Activated T-cell treated with anti-CD3 and anti-CD28 coated beads for 48 hours (primary cell): ENCODE results near the gene KRTAP17-1.

Source experiments
- DNase-seq: peaks from one replicate; pipeline ENCODE4 v3.0.0-alpha.2; 2020; ENCODE audit warnings: low read depth

The KRTAP17-1 gene

DNA sequence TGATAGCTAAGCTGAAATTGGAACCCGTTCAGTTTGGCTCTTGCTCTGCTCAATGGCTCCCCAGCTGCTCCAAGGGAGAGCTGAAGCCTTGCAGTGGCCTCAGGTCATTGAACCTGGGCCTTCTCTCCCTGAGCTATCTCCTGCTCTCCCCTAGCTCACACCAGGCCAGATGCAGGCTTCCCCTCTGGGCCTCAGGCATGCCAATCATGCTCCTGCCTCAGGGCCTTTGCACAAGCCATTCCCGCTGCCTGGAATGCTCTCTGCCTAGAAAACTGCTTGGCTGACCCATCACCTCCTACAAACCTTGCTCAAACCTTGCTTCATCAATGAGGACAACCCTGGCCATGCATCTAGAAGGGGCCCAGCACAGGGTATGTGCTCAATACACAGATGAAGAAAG, 16.7 kb upstream of the KRTAP17-1 start:
- DNase-seq, result no peak

DNA sequence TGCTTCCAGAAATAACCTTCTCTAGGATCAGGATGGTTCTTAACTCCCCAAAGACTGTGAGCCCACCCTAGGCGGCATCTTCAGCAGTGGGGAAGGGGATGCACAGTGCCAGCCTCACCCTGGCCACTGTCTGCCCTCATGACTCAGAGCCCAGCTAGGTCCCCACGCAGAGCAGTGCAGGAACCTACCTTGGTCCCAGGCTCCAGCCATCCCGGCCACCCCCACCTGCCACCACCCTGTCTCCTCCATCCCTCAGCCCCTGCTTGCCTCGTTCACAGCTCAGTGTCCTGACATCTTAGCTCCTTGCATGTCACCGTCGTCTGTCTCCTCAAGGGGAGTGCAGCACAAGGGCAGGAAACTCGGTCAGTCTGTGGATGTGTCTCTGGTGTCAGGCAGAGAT, 16.1 kb upstream of the KRTAP17-1 start:
- DNase-seq, result no peak

DNA sequence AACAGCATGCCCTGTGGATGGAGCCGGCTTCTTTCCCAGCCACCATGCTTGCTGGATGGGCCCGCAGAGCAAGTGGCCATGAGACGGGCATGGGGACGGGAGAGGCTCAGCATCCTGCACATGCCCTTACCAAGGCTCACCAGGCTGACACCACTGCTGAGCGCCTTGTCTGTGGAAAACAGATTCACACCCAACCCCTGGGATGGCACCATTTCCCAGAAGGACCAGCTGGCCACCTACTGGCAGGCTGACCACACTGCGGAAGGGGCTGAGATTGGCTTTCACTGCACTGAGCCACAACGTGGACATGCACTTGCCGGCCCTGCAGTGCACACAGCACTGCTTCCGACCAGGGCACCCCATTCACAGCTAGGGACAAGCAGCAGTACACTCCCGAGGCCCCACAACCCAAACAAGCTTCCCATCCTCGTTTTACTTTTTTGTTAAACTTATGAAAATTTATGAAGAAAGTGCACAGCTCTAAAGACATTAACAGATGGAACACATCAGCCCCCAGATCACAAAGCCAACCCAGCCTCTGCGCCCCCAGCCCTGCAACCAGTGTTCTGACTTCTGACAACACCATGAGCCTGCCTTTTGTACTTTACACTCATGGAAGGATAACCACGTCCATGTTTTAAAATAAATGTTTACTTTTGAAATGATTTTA, 13.9 kb upstream of the KRTAP17-1 start:
- no peak for DNase-seq

DNA sequence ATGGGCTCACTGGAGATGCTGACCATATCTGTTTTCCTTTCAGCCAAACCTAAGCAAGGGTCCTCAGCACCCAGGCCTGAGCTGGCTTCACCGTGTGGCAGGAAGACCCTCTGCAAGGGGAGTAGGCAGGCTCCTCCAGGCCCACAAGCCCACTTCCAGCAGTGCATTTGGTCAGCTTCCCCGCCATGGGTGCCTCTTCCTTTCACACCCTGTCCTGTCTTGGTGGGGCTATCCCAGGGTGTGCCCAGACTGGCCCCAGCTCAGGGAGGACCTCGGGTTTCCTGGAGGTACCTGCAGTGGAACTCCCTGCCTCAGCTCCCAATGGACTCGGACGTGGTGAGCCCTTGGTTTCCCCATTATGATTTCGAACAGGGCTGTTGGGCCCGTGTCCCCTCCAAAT, 12.7 kb upstream of the KRTAP17-1 start:
- DNase-seq, result no peak

DNA sequence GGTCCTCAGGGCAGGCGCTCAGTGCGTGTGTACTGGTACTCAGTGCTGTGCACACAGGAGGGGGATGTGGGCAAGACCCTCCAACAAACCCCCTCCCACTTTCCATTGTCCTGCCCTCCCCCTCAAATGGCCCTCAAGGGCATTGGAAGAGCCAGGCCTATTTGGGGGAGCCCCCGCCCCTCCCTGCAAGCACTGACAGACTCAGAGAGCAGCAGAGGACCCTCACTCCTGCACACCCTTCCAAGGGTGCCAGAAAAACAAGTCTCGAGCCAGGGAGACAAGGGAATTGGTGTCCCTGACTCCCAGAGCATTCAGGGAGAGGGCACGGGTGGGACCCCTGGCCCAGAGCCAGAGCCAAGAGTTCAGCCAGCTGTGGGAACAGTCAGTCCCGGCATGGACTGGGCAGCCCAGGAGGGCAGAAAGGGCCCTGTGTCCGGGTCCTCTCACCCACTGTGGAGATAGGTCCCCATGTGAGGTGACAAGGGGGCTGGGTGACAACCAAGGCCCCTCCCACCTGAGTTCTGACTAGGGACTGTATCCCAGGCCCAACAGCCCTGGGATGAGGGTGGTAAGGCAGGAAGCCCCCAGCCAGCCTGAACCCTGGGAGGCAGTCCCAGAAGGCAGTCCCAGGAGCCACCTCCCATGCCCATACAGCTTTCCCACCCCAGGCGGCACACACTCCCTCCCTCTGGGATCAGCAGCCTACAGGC, 12.1 kb upstream of the KRTAP17-1 start:
- DNase-seq, result no peak

DNA sequence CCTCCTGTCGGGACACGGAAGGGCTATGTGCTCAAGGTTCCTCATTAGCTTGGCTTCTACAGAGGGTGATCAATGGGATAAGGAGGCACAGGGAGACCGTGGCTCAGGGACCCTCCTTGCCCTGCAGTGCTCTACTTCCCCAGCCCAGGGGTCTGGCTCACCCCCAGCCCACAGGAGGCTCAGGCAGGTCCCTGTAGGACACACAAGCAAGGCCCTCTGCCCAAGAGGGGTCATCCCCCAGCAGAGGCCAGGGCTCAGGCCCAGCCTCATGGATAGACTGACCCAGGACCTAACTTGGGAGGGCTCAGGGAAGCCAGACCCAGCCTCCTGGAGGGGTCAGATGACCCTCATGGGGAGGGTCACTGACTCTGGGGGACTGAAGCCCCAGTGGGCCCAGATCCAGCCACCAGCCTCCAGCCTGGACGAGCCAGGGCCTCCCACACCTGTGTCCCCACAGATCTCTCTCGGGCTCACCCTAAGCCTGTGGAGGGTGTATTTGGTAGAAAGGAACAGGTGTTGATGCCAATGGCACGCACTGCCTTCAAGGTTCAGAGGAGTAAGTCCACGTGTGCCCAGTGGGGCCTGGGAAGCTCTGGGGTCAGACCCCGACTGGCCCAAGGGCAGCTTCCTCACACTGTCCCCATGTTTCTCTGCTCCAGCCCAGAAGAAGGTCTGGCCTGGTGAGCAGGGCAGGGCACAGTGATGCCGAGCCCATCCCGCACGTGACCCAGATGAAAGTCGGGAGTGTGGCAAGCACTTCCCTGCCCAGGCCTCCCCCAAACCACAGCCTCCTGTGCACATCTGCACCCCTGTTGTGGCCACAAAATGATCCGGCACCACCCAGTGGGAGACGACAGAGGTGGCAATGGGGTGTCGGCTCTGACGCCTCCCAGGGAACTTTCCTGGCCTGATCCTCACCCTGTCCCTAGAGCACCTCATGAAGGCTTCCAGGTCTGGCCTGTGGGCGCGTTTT, 10.9 kb upstream of the KRTAP17-1 start:
- no peak for DNase-seq

DNA sequence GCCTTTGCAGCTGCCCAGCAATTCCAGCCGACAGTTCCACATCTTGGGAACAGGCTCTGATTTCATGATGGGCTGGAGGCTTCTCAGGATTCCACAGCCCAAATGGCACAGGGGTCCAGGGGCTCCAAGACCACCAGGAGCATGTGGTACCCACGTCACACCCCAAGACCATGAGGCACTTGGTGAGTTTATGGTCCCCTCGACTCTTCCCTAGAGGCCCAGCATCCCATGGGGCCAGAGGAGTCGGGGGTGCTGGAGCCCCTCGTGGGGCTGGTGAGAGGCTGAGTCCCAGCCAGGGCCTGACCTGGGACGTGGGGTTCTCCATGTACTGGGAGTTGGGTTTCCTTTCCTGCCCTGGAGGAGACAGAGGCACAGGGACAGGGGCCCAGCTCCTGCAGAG, 10.1 kb upstream of the KRTAP17-1 start:
- DNase-seq, result no peak

DNA sequence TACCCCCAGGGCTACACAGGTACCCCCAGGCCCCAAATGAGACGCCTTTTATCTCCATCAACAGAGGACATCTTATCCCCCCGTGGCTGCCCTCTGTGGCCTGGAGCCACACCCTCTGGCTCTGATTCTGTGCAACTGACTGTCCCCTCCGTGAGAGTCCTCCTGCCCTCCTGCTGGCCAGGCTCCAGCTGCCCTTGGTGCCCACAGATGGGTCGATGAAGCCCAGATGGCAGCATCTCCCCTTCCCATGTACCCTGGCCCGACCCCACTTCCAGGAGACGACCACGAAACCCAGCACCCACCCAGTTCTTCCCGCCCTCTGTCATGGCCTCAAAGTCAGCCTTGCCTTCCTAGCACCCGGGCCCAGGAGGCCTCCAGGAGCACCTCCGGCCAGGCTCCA, 9.6 kb upstream of the KRTAP17-1 start:
- no peak for DNase-seq

DNA sequence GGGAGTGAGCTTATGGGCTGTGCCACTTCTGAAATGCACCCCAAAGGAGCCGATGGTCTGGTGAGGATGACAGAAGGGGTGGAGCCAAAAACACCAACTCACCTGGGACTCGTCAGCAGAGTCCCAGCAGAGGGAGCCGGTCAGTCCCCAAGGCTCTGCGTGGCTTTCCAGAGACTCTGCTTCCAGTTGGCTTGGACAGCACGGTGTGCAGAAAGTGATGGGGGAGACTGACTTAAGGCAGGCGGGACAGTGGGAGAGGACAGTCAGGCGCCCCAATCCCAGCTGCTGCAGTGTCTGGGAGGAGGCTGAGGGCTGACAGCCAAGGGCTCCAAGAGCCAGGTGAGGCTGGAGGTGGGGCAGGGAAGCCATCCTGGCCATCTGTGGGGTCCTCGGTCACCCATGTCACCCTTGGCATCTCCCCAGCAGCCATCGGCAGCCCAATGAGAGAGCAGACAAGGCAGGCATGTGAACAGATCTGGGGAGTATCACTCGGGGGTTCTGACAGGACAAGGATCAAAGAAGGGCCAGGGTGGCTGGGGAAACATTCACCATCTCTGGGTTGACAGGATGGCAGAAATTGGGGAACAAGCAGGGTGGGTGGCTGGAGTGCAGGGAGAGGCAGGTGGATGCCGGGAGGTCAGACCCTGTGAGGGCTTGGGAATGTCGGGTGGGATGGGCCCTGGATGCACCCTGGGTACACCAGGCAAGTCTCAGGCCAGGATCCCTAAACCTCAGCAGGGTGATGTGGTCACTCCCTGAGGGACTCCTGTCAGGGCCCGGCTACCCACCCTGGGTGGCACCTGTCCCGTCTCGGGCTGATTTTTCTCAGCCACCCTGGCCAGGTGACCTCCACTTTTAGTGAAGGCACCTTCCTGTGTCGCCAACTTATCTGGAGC, 8.9 kb upstream of the KRTAP17-1 start:
- no peak for DNase-seq

DNA sequence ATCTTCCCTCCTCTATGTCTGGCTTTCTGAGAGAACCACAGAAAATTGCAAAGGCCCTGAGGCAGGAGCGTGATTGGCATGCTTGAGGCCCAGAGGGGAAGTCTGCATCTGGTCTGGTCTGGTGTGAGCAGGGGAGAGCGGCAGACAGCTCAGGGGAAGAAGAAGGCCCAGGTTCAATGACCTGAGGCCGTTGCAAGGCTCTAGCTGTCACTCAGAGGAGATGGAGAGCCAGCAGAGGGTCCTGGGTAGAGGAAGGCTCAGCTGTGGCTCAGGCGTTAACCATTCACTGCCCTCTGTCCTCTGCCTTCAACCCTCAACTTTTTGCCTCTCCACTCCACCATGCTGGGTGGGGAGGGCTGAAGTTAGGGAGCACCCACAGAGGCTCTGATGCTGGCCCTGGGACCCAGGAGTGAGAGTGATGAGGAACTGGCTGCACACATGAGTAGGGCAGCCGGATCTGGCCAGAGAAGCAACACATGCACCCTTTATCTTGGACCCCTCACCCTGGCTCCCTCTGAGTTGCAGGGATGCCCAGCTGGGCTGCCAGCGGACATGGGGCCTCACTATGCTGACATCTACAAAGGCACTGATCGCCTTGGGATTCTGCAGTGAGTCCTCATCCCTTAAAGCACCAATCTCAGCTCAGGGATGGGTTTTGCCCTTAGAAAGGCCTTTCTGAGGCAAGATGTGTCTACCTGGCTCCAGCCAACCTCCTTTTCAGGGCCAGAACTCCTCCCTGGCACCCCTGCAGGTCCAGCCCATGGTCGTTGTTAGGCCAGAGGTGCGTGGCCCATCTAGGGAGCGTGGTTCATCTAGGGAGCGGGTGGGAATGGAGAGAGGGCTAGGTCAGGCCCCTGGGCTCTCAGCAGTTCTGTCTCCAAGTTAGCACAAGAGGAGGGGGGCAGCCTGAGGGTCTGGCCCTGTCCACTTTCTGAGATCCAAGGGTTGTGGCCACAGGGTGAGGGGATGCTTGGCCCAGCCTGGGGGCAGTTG, 7.7 kb upstream of the KRTAP17-1 start:
- DNase-seq, result no peak

DNA sequence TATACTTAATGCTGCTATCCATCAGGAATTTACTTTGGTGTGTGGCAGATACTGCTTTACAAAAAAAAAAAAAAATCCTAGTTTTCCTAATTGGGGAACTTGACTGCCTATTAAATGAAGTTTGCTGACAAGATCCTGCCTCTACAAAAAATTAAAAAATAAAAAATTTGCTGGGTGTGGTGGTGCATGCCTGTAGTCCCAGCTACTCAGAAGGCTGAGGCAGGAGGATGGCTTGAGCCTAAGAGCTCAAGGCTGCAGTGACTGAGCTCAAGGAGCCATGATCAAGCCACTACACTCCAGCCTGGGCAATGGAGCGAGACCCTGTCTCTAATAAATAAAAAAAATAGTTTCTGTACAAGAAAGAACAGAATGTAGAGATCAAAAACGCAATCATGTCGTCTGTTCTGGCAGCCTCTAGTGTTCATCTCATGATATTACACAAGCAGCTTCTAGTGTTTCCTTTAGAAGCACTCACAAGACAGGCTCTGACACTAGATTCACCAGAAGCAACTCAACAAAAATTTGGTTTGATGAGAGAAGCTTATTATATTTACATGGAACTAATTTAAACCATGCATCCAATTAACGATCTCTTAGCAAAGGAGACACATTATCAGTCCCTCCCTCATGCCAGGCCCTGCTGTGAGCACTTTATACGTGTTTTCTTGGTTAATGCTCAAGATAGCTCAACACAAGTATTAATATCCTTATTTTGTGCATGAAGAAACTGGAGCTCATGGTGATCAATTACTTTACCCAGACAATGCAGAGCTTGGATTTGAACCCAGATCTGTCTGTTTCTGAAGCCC, 6.8 kb upstream of the KRTAP17-1 start:
- DNase-seq, result no peak

DNA sequence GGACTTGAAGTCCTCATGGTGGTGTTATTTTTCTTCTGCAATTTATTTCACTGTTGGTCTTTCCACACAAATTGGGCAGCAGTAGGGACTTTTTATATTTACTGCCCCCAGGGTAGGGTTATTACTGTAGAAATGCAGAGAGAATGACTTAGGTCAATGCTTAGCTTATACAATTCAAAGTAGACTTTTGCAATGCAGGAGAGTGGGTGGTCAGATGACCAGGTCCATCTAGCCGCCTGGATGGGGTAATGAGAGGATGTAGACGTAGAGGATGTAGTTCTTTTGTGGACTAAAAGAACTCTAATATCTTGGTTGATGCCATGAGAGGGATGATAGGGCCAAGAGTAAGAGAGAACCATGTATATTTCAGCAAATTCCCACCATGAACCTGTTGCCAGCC, 2.7 kb upstream of the KRTAP17-1 start:
- no peak for DNase-seq

DNA sequence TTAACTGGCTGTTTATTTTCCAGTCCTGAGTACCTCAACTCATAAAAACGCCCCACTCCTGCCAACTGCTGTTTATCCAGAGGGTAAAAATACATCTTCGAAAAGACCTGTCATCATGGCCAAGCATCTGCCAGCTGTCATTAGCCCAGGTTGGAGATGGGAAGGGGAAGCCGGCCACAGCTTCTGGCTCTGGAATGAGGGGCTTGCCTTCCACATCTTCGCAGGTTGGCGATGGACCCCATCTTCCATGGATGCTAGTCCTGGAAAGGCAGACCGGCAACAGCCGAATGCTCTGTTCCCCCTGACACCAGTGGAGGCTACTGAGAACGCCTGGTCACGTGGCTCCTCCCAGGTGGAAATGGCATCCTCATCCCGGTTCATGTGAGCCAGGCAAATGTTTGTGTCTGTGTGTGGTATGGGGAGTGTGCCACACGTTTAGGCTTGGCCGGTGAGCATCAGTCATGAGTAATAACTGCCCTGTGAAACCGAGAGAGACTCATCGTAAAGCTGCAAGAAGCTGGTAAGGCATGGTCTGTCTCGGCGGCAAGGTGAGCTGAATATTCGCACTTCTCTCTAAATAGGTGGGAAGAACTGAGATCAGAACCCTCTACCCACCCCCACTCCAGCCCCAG, 420 bp upstream of the KRTAP17-1 start:
- DNase-seq, result no peak

DNA sequence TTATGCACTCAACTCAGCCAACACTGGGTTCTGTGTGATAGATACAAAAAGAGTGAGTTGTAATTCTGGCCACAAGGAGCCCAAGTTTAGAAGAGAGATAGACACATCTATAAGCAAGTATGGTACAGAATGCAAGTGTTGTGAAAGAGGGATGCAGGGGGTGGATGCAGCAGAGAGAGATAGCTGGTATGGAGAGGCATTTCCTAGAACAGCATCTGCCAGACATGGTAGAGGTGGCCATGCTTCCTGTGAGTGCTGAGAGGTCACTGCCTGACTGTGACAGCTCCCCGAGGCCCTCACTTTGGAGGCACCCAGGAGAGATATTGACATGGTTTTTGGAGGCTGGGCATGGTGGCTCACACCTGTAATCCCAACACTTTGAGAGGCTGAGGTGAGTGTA, 4.4 kb downstream of the KRTAP17-1 start:
- no peak for DNase-seq

DNA sequence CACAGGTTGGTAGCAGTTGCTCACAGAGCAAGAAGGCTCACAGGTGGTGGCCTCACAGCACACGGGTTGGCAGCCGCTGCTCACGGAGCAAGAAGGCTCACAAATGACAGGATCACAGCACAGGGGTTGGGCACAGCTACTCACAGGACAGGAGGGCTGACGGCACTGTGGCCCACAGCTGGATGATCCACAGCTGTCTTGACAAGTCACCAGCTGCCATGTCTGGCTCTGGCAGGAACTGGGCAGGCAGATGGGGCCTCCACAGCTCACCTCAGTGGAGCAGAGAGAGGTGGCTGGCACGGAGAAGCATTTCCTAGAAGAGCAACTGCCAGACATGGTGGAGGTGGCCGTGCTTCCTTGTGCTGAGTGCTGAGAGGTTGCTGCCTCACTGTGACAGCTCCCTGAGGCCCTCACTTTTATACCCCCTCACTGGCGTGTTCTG, 6.6 kb downstream of the KRTAP17-1 start, which contains the start of gene KRTAP16-1:
KRTAP16-1 (minus strand) TSS at position 392 of the 442 bp plus-strand sequence; CDS start at position 336, 56 bp downstream.
- DNase-seq, result no peak

DNA sequence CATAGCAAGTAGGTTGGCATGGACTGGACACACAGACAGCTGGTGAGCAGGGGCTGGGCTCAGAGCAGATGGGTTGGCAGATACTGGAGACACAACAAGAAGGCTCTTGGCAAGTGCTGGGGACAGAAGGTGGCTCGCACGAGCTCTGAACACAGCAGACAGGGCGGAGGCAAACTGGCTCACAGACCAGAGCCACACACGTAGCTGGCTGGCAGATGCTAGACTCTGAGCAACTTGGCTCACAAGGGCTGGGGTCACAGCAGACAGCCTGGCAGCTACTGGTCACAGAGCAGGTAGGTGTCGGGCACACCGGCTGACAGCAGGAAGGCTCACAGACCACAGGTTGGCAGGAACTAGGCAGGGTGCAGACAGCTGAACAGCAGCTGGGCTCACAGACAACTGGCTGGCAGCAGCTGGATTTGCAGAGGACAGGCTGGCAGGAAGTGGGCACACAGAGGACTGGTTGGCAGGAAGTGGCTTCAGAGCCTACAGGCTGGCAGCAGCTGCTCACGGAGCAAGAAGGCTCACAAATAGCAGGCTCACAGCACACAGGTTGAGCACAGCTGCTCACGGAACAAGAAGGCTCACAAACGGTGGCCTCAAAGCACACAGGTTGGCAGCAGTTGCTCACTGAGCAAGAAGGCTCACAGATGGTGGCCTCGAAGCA, 7.1 kb downstream of the KRTAP17-1 start:
- peak; percentile 35 for DNase-seq

DNA sequence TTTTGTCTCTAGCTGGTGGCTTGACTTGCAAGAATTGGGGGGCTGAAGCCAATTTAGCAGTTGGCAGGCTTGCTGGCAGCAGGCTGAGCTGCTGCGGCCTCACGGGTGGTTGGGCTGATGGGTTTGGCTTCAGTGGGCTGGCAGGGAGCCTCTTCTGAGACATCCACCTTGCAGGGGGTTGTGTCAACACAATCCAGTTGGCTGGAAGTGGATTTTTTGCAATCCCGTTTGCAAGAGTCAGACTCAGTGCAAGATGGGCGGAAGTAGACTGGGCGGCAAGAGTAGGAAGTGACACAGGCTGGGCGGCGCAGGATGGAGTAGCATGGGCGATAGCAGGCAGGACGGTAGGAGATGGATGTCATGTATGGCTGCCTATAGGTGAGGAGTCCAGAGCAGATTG, 7.9 kb downstream of the KRTAP17-1 start:
- no peak for DNase-seq

DNA sequence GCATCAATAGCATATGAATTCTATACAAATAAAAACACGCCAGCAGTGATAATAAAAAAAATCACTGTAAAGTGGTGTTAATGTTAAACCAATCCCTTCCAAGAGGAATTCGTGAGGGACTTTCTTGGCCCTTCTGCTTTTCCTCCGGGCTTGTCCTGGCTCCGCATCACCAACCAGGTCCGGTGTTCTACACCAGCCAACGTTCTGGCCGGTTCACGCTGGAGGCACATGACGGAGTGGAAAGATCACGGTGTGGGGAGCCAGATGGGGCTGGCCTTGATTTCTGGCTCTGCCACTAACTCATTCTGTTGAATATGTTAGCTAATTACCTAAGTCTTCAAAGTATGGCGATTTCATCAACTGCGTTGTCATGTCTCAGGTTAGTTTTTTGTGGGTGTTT, 11.4 kb downstream of the KRTAP17-1 start:
- DNase-seq, result no peak
